OCI-LY7 (cell line): ENCODE measurements around the gene CDH7.

Source experiments
- EZH2phosphoT487 ChIP-seq: fragments of 200-600 bp; sonication (generic); IDR thresholded peaks from 2 replicates; pipeline ENCODE4 v1.6.1; 2018; ENCODE audit warnings: low read depth, borderline replicate concordance, mild to moderate bottlenecking, mixed run types, antibody characterized with exemption, low read length, moderate library complexity, mixed read lengths
- TF ChIP-seq, protein P1 (sequence below): fragments of 200-600 bp; sonication (generic); conservative IDR thresholded peaks from 2 replicates; pipeline ENCODE4 v1.5.1; 2014; ENCODE audit warnings: mild to moderate bottlenecking, antibody characterized with exemption, low read length, moderate library complexity, mixed read lengths

DNA sequence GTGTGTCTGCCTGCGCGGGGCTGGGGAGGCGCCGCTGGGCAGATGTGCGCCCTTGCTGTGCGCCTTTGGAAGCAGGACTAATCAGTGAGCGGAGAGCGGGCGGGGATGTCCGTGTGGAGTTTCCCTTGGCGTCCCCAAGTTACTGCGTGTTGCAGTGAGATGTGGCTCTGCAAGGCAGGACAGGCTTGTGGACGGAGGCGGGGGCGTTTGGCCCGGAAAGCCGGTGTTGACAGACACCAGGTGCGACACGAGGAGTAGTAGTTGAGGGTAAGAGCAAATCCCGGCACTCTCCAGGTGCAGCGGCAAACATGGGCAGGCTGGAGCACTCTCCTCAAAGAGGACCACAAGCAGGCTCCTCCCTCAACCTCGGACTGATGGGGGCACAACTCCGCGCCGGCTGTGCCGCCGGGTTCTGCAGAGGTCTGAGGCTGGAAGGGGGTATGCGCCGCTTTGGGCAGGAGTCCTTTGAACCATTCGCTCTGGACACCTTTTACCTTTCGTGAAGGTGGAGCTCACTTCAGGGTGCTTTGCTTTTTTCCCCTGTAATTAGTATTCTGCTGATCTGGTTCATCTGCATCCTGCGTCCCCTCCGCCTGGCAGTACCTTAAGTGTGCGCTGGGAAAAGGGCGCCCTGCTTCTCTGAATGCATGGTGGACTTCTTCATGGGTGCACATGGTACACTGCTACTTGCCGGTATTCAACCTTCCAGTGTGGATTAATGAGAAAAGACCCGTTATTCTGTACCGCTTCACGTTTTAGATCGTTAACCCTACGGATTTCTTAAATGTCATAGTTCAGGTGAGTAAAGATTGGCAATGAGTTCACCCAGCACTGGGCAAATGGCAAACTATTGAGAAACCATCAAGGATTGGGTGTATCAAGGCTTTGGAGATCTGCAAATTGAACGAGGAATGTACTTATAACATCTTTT lies 608 bp downstream of the CDH7 start:
- TF ChIP-seq, protein P1, sequence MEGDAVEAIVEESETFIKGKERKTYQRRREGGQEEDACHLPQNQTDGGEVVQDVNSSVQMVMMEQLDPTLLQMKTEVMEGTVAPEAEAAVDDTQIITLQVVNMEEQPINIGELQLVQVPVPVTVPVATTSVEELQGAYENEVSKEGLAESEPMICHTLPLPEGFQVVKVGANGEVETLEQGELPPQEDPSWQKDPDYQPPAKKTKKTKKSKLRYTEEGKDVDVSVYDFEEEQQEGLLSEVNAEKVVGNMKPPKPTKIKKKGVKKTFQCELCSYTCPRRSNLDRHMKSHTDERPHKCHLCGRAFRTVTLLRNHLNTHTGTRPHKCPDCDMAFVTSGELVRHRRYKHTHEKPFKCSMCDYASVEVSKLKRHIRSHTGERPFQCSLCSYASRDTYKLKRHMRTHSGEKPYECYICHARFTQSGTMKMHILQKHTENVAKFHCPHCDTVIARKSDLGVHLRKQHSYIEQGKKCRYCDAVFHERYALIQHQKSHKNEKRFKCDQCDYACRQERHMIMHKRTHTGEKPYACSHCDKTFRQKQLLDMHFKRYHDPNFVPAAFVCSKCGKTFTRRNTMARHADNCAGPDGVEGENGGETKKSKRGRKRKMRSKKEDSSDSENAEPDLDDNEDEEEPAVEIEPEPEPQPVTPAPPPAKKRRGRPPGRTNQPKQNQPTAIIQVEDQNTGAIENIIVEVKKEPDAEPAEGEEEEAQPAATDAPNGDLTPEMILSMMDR, result no peak
- no peak for TF ChIP-seq EZH2phosphoT487
